Esophagus squamous epithelium (tissue), 5 donors: ENCODE data around the gene OPA3. TPM values are rescaled to one million over a fixed set of nuclear protein-coding genes. Genes with fewer than 3 reads are reported as not detected.

Experiments used
- DNase-seq: peaks from one replicate; lab custom pipeline; 2025; lab: John Stamatoyannopoulos, UW
- H3K27ac ChIP-seq, 4 donors: fragments of 200-600 bp; sonication (generic); one replicate each; pipeline ENCODE4 v1.5.1; 2016 to 2019; ENCODE audit warnings: mild to moderate bottlenecking in 1 of 4
- H3K27me3 ChIP-seq, 4 donors: fragments of 200-600 bp; sonication (generic); 1 replicate in 3 of 4; 2 replicates in 1 of 4; pipeline versions ENCODE4 v1.5.1 to v1.6.0; 2017 to 2021; ENCODE audit warnings: antibody characterized with exemption in 1 of 4
- H3K36me3 ChIP-seq, 3 donors: fragments of 200-600 bp; sonication (generic); one replicate each; pipeline ENCODE4 v1.5.1; 2016 to 2019
- H3K4me1 ChIP-seq, 3 donors: fragments of 200-600 bp; sonication (generic); one replicate each; pipeline ENCODE4 v1.5.1; 2017 to 2019
- H3K4me3 ChIP-seq, 4 donors: fragments of 200-600 bp; sonication (generic); 1 replicate in 3 of 4; 2 replicates in 1 of 4; pipeline ENCODE4 v1.5.1; 2016 to 2019; ENCODE audit warnings: mild to moderate bottlenecking in 2 of 4, moderate library complexity in 1 of 4
- H3K9me3 ChIP-seq, 3 donors: fragments of 200-600 bp; sonication (generic); one replicate each; pipeline ENCODE4 v1.5.1; 2016 to 2019
- CTCF ChIP-seq, 6 experiments: fragments of 450-650 bp in 4 of 6; fragments of 200-600 bp in 2 of 6; sonication (generic) in 2 of 6; IDR thresholded peaks; one replicate each; pipeline ENCODE4 v1.5.1; 2016 to 2019; ENCODE audit warnings: antibody characterized with exemption in 6 of 6, mild to moderate bottlenecking in 4 of 6, moderate library complexity in 4 of 6
- POLR2A ChIP-seq, 4 donors: fragments of 450-650 bp; IDR thresholded peaks; one replicate each; pipeline ENCODE4 v1.6.1; 2017; ENCODE audit warnings: antibody characterized with exemption in 4 of 4, mild to moderate bottlenecking in 4 of 4, moderate library complexity in 3 of 4
- WGBS, 2 donors: methylation state at CpG; one replicate each; pipeline ENCODE4 v1.1.5; 2018; 5-methylcytosine and 5-hydroxymethylcytosine counted together
- intact Hi-C: fragments of 100-400 bp; cut with DNase I; formaldehyde crosslinking; loops from one replicate; pipeline ENCODE4 v1.15.0; 2022
- total RNA-seq, 4 donors: library from RNA; depleted of rRNA; stranded (reverse); fragments of >200 nt; gene quantifications; one replicate each; pipeline ENCODE4 v1.1.0, GENCODE V29; 2016
- donor health status: DM: yes; HTN: yes; CAD: no.

The OPA3 gene
- total RNA-seq, 4 donors from 2014 or later, result 4.7 to 12.4 (median 10.1) TPM

- Histone ChIP-seq H3K27me3 (no peaks in the 10 kb centered on the region), H3K4me3 (no peak overlapping the region), H3K36me3 (peaks cover 6 to 76% (median 34%) of the 10 kb centered on the region in 3 donors), H3K4me1 (peaks cover 21 to 45% (median 26%) of the 10 kb centered on the region in 3 donors), H3K9me3 (no peaks in the 10 kb centered on the region), H3K27ac (no peak overlapping the region)
- DNase-seq, result no peak
- 69 to 74% methylated on average over 5 to 7 of the region's 7 CpGs for WGBS, 2 donors
- intact Hi-C loops, result no loop called here
- TF ChIP-seq CTCF (IDR thresholded peaks at IDR 0.05), result no peak
- no peak for TF ChIP-seq POLR2A (IDR thresholded peaks at IDR 0.05)
Observed at GRCh38 chr19:45518469-45518826, 66.2 kb downstream of the OPA3 start.

- TF ChIP-seq POLR2A (IDR thresholded peaks at IDR 0.05), result no peak
- no peak for TF ChIP-seq CTCF (IDR thresholded peaks at IDR 0.05)
- DNase-seq, result no peak
- Histone ChIP-seq H3K36me3 (peaks cover 6 to 70% (median 34%) of the 10 kb centered on the region in 3 donors), H3K27me3 (no peaks in the 10 kb centered on the region), H3K4me1 (peaks cover 21 to 48% (median 25%) of the 10 kb centered on the region in 3 donors), H3K9me3 (no peaks in the 10 kb centered on the region), H3K4me3 (no peak overlapping the region), H3K27ac (no peak overlapping the region)
- intact Hi-C loops, result no loop called here
- 89 to 92% methylated on average over 21 to 41 of the region's 50 CpGs for WGBS, 2 donors
Observed at GRCh38 chr19:45517641-45518468, 66.7 kb downstream of the OPA3 start.

GRCh38 chr19:45517238-45517637, 67.4 kb downstream of the OPA3 start:
- Histone ChIP-seq H3K36me3 (peaks cover 6 to 64% (median 34%) of the 10 kb centered on the region in 3 donors), H3K27me3 (no peaks in the 10 kb centered on the region), H3K4me3 (no peak overlapping the region), H3K4me1 (peaks cover 21 to 54% (median 27%) of the 10 kb centered on the region in 3 donors), H3K9me3 (no peaks in the 10 kb centered on the region), H3K27ac (no peak overlapping the region)
- no peak for TF ChIP-seq CTCF (IDR thresholded peaks at IDR 0.05)
- TF ChIP-seq POLR2A (IDR thresholded peaks at IDR 0.05), result no peak
- WGBS, 2 donors, result 58 to 68% methylated on average over 7 of the region's 7 CpGs
- DNase-seq, result no peak
- intact Hi-C loops, result no loop called here

GRCh38 chr19:45515807-45516401, 68.7 kb downstream of the OPA3 start:
- H3K4me3 ChIP-seq, result no peak overlapping the region
- peaks cover 23 to 60% (median 33%) of the 10 kb centered on the region in 3 donors for H3K4me1 ChIP-seq
- no peaks in the 10 kb centered on the region for H3K27me3 ChIP-seq
- WGBS, 2 donors, result 59 to 82% methylated on average over 2 to 4 of the region's 9 CpGs
- no peak for TF ChIP-seq POLR2A (IDR thresholded peaks at IDR 0.05)
- no peak for TF ChIP-seq CTCF (IDR thresholded peaks at IDR 0.05)
- DNase-seq, result no peak
- intact Hi-C loops, result no loop called here
- H3K27ac ChIP-seq, result peak overlapping the region; percentile 43 to 82 (median 62)
- H3K9me3 ChIP-seq, result no peaks in the 10 kb centered on the region
- H3K36me3 ChIP-seq, result peaks cover under 1 to 50% (median 29%) of the 10 kb centered on the region in 3 donors

GRCh38 chr19:45515081-45515624, 69.4 kb downstream of the OPA3 start:
- Histone ChIP-seq H3K4me1 (peaks cover 31 to 64% (median 37%) of the 10 kb centered on the region in 3 donors), H3K27ac (peak overlapping the region; percentile 43 to 82 (median 62)), H3K9me3 (no peaks in the 10 kb centered on the region), H3K27me3 (no peaks in the 10 kb centered on the region), H3K4me3 (no peak overlapping the region), H3K36me3 (peaks cover 0 to 43% (median 22%) of the 10 kb centered on the region in 3 donors)
- no peak for DNase-seq
- intact Hi-C loops, result no loop called here
- TF ChIP-seq POLR2A (IDR thresholded peaks at IDR 0.05) (no peak), CTCF (IDR thresholded peaks at IDR 0.05) (no peak)
- WGBS, 2 donors, result 62 to 63% methylated on average over 8 to 10 of the region's 10 CpGs
